ENCODE results near the gene MKNK2.

Gene MKNK2

GRCh38 chr19:2033115-2033824 is 17.8 kb downstream of the MKNK2 start:
- Histone ChIP-seq H2BK15ac (replicated peaks; ENCODE audit: low read depth) (no peak overlapping the region), H3K27ac (ENCODE audit: low read depth, low read length) (no peak overlapping the region), H3K27me3 (ENCODE audit: insufficient read depth, low read length, poor library complexity) (no peaks in the 10 kb centered on the region), H2AK5ac (ENCODE audit: low read length) (no peak overlapping the region), H3K79me2 (ENCODE audit: control insufficient read depth, insufficient read depth, low read length) (no peaks in the 10 kb centered on the region), H3K79me1 (ENCODE audit: low read length) (no peaks in the 10 kb centered on the region), H4K5ac (ENCODE audit: low read length) (no peak overlapping the region), H4K8ac (ENCODE audit: low read depth, low read length) (no peak overlapping the region), H2BK120ac (ENCODE audit: low read depth, low read length) (no peak overlapping the region), H3K23ac (ENCODE audit: low read length) (no peak overlapping the region), H2BK5ac (ENCODE audit: low read length) (no peak overlapping the region), H3K56ac (ENCODE audit: low read length) (no peak overlapping the region), H3K9ac (ENCODE audit: low read length) (no peak overlapping the region), H3K4ac (ENCODE audit: low read depth, low read length) (no peak overlapping the region), H3K36me3 (ENCODE audit: control insufficient read depth, insufficient read depth, low read length) (no peaks in the 10 kb centered on the region), H3K18ac (ENCODE audit: low read length) (no peak overlapping the region), H3K4me3 (ENCODE audit: low read length) (no peak overlapping the region), H3K4me1 (ENCODE audit: control insufficient read depth, low read depth, low read length) (no peaks in the 10 kb centered on the region), H3K4me2 (ENCODE audit: low read length) (no peak overlapping the region)
- no peak for DNase-seq
- WGBS (ENCODE audit: extremely low coverage, insufficient coverage, low lambda C conversion rate) = no CpG with 5 or more reads among the region's 6 CpGs

- no peak for DNase-seq
- Histone ChIP-seq H3K27ac (ENCODE audit: low read depth, low read length) (no peak overlapping the region), H3K4me2 (ENCODE audit: low read length) (no peak overlapping the region)
These were observed 18.6 kb downstream of the MKNK2 start for GRCh38 chr19:2032296-2032941.

GRCh38 chr19:2027361-2027760 is 23.7 kb downstream of the MKNK2 start:
- Histone ChIP-seq H3K79me2 (ENCODE audit: control insufficient read depth, insufficient read depth, low read length) (no peaks in the 10 kb centered on the region), H2BK15ac (replicated peaks; ENCODE audit: low read depth) (no peak overlapping the region), H3K27ac (ENCODE audit: low read depth, low read length) (no peak overlapping the region)

More at GRCh38 chr19:2032296-2032941, 18.6 kb downstream of the MKNK2 start:
- Histone ChIP-seq H3K36me3 (ENCODE audit: control insufficient read depth, insufficient read depth, low read length) (no peaks in the 10 kb centered on the region), H2BK120ac (ENCODE audit: low read depth, low read length) (no peak overlapping the region), H3K4me3 (ENCODE audit: low read length) (no peak overlapping the region), H3K27me3 (ENCODE audit: insufficient read depth, low read length, poor library complexity) (no peaks in the 10 kb centered on the region), H3K4me1 (ENCODE audit: control insufficient read depth, low read depth, low read length) (no peaks in the 10 kb centered on the region), H2AK5ac (ENCODE audit: low read length) (no peak overlapping the region), H3K79me1 (ENCODE audit: low read length) (no peaks in the 10 kb centered on the region), H3K4ac (ENCODE audit: low read depth, low read length) (no peak overlapping the region), H2BK5ac (ENCODE audit: low read length) (no peak overlapping the region), H4K5ac (ENCODE audit: low read length) (no peak overlapping the region), H4K8ac (ENCODE audit: low read depth, low read length) (no peak overlapping the region), H3K79me2 (ENCODE audit: control insufficient read depth, insufficient read depth, low read length) (no peaks in the 10 kb centered on the region), H3K56ac (ENCODE audit: low read length) (peak overlapping the region; percentile 49), H2BK15ac (replicated peaks; ENCODE audit: low read depth) (no peak overlapping the region), H3K9ac (ENCODE audit: low read length) (no peak overlapping the region), H3K23ac (ENCODE audit: low read length) (no peak overlapping the region), H3K18ac (ENCODE audit: low read length) (no peak overlapping the region)
- no CpG with 5 or more reads among the region's 19 CpGs for WGBS (ENCODE audit: extremely low coverage, insufficient coverage, low lambda C conversion rate)

GRCh38 chr19:2026770-2027169 is 24.3 kb downstream of the MKNK2 start:
- H3K36me3 ChIP-seq (ENCODE audit: control insufficient read depth, insufficient read depth, low read length) = no peaks in the 10 kb centered on the region
- DNase-seq = no peak
- H4K8ac ChIP-seq (ENCODE audit: low read depth, low read length) = no peak overlapping the region
- H2BK120ac ChIP-seq (ENCODE audit: low read depth, low read length) = no peak overlapping the region
- no peak overlapping the region for H2AK5ac ChIP-seq (ENCODE audit: low read length)
- no peak overlapping the region for H3K18ac ChIP-seq (ENCODE audit: low read length)
- no CpG with 5 or more reads among the region's 10 CpGs for WGBS (ENCODE audit: extremely low coverage, insufficient coverage, low lambda C conversion rate)
- H3K23ac ChIP-seq (ENCODE audit: low read length) = no peak overlapping the region
- H2BK15ac ChIP-seq (replicated peaks; ENCODE audit: low read depth) = no peak overlapping the region
- H3K4me3 ChIP-seq (ENCODE audit: low read length) = no peak overlapping the region
- no peaks in the 10 kb centered on the region for H3K79me2 ChIP-seq (ENCODE audit: control insufficient read depth, insufficient read depth, low read length)
- no peak overlapping the region for H2BK5ac ChIP-seq (ENCODE audit: low read length)
- H3K56ac ChIP-seq (ENCODE audit: low read length) = no peak overlapping the region
- H3K9ac ChIP-seq (ENCODE audit: low read length) = no peak overlapping the region
- H3K4ac ChIP-seq (ENCODE audit: low read depth, low read length) = no peak overlapping the region
- H3K27ac ChIP-seq (ENCODE audit: low read depth, low read length) = no peak overlapping the region
- H4K5ac ChIP-seq (ENCODE audit: low read length) = no peak overlapping the region
- H3K4me2 ChIP-seq (ENCODE audit: low read length) = no peak overlapping the region
- H3K79me1 ChIP-seq (ENCODE audit: low read length) = no peaks in the 10 kb centered on the region
- H3K27me3 ChIP-seq (ENCODE audit: insufficient read depth, low read length, poor library complexity) = no peaks in the 10 kb centered on the region
- H3K4me1 ChIP-seq (ENCODE audit: control insufficient read depth, low read depth, low read length) = no peaks in the 10 kb centered on the region

More at GRCh38 chr19:2027361-2027760, 23.7 kb downstream of the MKNK2 start:
- DNase-seq = no peak
- Histone ChIP-seq H3K18ac (ENCODE audit: low read length) (no peak overlapping the region), H3K27me3 (ENCODE audit: insufficient read depth, low read length, poor library complexity) (no peaks in the 10 kb centered on the region), H3K56ac (ENCODE audit: low read length) (no peak overlapping the region), H3K4ac (ENCODE audit: low read depth, low read length) (no peak overlapping the region), H3K23ac (ENCODE audit: low read length) (no peak overlapping the region), H4K5ac (ENCODE audit: low read length) (no peak overlapping the region), H3K36me3 (ENCODE audit: control insufficient read depth, insufficient read depth, low read length) (no peaks in the 10 kb centered on the region), H2BK5ac (ENCODE audit: low read length) (no peak overlapping the region), H4K8ac (ENCODE audit: low read depth, low read length) (no peak overlapping the region), H3K4me3 (ENCODE audit: low read length) (no peak overlapping the region), H2BK120ac (ENCODE audit: low read depth, low read length) (no peak overlapping the region), H2AK5ac (ENCODE audit: low read length) (no peak overlapping the region), H3K79me1 (ENCODE audit: low read length) (no peaks in the 10 kb centered on the region), H3K4me2 (ENCODE audit: low read length) (no peak overlapping the region), H3K4me1 (ENCODE audit: control insufficient read depth, low read depth, low read length) (no peaks in the 10 kb centered on the region), H3K9ac (ENCODE audit: low read length) (no peak overlapping the region)
- no CpG with 5 or more reads among the region's 9 CpGs for WGBS (ENCODE audit: extremely low coverage, insufficient coverage, low lambda C conversion rate)

- no peak overlapping the region for H4K8ac ChIP-seq (ENCODE audit: low read depth, low read length)
- H3K27ac ChIP-seq (ENCODE audit: low read depth, low read length) = no peak overlapping the region
- H3K4me2 ChIP-seq (ENCODE audit: low read length) = no peak overlapping the region
- H3K56ac ChIP-seq (ENCODE audit: low read length) = no peak overlapping the region
- no peak overlapping the region for H3K18ac ChIP-seq (ENCODE audit: low read length)
- DNase-seq = no peak
- H2BK120ac ChIP-seq (ENCODE audit: low read depth, low read length) = no peak overlapping the region
- WGBS (ENCODE audit: extremely low coverage, insufficient coverage, low lambda C conversion rate) = no CpG with 5 or more reads among the region's 2 CpGs
- H2BK5ac ChIP-seq (ENCODE audit: low read length) = no peak overlapping the region
- H3K79me1 ChIP-seq (ENCODE audit: low read length) = no peaks in the 10 kb centered on the region
- no peaks in the 10 kb centered on the region for H3K4me1 ChIP-seq (ENCODE audit: control insufficient read depth, low read depth, low read length)
- no peak overlapping the region for H3K9ac ChIP-seq (ENCODE audit: low read length)
- H4K5ac ChIP-seq (ENCODE audit: low read length) = no peak overlapping the region
- H3K36me3 ChIP-seq (ENCODE audit: control insufficient read depth, insufficient read depth, low read length) = no peaks in the 10 kb centered on the region
- no peak overlapping the region for H2BK15ac ChIP-seq (replicated peaks; ENCODE audit: low read depth)
- H3K79me2 ChIP-seq (ENCODE audit: control insufficient read depth, insufficient read depth, low read length) = no peaks in the 10 kb centered on the region
- H3K23ac ChIP-seq (ENCODE audit: low read length) = no peak overlapping the region
- H3K27me3 ChIP-seq (ENCODE audit: insufficient read depth, low read length, poor library complexity) = no peaks in the 10 kb centered on the region
- no peak overlapping the region for H3K4me3 ChIP-seq (ENCODE audit: low read length)
- no peak overlapping the region for H2AK5ac ChIP-seq (ENCODE audit: low read length)
- no peak overlapping the region for H3K4ac ChIP-seq (ENCODE audit: low read depth, low read length)
These were observed 28.8 kb downstream of the MKNK2 start for GRCh38 chr19:2022289-2022688.
